Mesenchymal stem cell (in vitro differentiated cells and primary cell): ENCODE data around the gene CD86.

Experiments used
- DNase-seq: peaks from one replicate; pipeline ENCODE4 v3.0.0-alpha.2; 2013
- H2AFZ ChIP-seq: one replicate; pipeline ENCODE4 v1.6.1; 2013; ENCODE audit warnings: low read depth, mild to moderate bottlenecking, control low read depth, inconsistent platforms, low read length, moderate library complexity
- H2AK5ac ChIP-seq: 2 replicates; pipeline ENCODE4 v1.6.1; 2013; ENCODE audit warnings: low read length, moderate library complexity, mild to moderate bottlenecking, inconsistent platforms; ENCODE audit not compliant: severe bottlenecking
- H2BK120ac ChIP-seq: one replicate; pipeline ENCODE4 v1.6.1; 2013; ENCODE audit warnings: low read depth, mild to moderate bottlenecking, inconsistent platforms, low read length, moderate library complexity
- H2BK12ac ChIP-seq, 2 experiments: one replicate each; pipeline ENCODE4 v1.6.1; 2013; ENCODE audit warnings: inconsistent platforms in 2 of 2, low read length in 2 of 2, mild to moderate bottlenecking in 2 of 2, moderate library complexity in 2 of 2, control low read depth in 1 of 2
- H2BK15ac ChIP-seq: one replicate; pipeline ENCODE4 v1.6.1; 2013; ENCODE audit warnings: mild to moderate bottlenecking, low read depth, inconsistent platforms; ENCODE audit not compliant: poor library complexity, severe bottlenecking
- H2BK5ac ChIP-seq: 2 replicates; pipeline ENCODE4 v1.6.1; 2013; ENCODE audit warnings: low read depth, mild to moderate bottlenecking, low read length, control low read depth, inconsistent platforms; ENCODE audit not compliant: poor library complexity, severe bottlenecking
- H3K14ac ChIP-seq, 2 experiments: one replicate each; pipeline ENCODE4 v1.6.1; 2013; ENCODE audit warnings: inconsistent platforms in 2 of 2, low read length in 2 of 2, control low read depth in 1 of 2, mild to moderate bottlenecking in 1 of 2, moderate library complexity in 1 of 2
- H3K18ac ChIP-seq, 2 experiments: one replicate each; pipeline ENCODE4 v1.6.1; 2013; ENCODE audit warnings: inconsistent platforms in 2 of 2, low read length in 2 of 2, control low read depth in 1 of 2, low read depth in 1 of 2, mild to moderate bottlenecking in 1 of 2
- H3K23ac ChIP-seq, 2 experiments: one replicate each; pipeline ENCODE4 v1.6.1; 2013; ENCODE audit warnings: inconsistent platforms in 2 of 2, low read length in 2 of 2, mild to moderate bottlenecking in 2 of 2, moderate library complexity in 2 of 2, control low read depth in 1 of 2
- H3K27ac ChIP-seq: 2 replicates; pipeline ENCODE4 v1.5.1; 2013; ENCODE audit warnings: mild to moderate bottlenecking, moderate library complexity, low read length, control low read depth, inconsistent platforms; ENCODE audit not compliant: poor library complexity, severe bottlenecking
- H3K27me3 ChIP-seq, 2 experiments: 2 replicates each; pipeline versions ENCODE4 v1.6.1 to v1.7.0; 2013; ENCODE audit warnings: low read length in 2 of 2, mild to moderate bottlenecking in 2 of 2, moderate library complexity in 2 of 2, control low read depth in 1 of 2, inconsistent platforms in 1 of 2; ENCODE audit not compliant: control insufficient read depth in 1 of 2, insufficient read depth in 1 of 2
- H3K36me3 ChIP-seq, 2 experiments: 2 replicates each; pipeline versions ENCODE4 v1.6.1 to v1.7.0; 2013; ENCODE audit warnings: low read length in 2 of 2, control low read depth in 1 of 2, inconsistent platforms in 1 of 2, low read depth in 1 of 2, mild to moderate bottlenecking in 1 of 2; ENCODE audit not compliant: insufficient read depth in 2 of 2, control insufficient read depth in 1 of 2
- H3K4ac ChIP-seq, 2 experiments: one replicate each; pipeline ENCODE4 v1.6.1; 2013; ENCODE audit warnings: inconsistent platforms in 2 of 2, low read length in 2 of 2, mild to moderate bottlenecking in 2 of 2, moderate library complexity in 2 of 2, control low read depth in 1 of 2, low read depth in 1 of 2
- H3K4me1 ChIP-seq: 2 replicates; pipeline ENCODE4 v1.6.1; 2013; ENCODE audit warnings: low read depth, low read length, control low read depth; ENCODE audit not compliant: control insufficient read depth, insufficient read depth
- H3K4me2 ChIP-seq: 2 replicates; pipeline ENCODE4 v1.6.1; 2013; ENCODE audit warnings: low read length, mild to moderate bottlenecking, inconsistent platforms; ENCODE audit not compliant: poor library complexity, severe bottlenecking
- H3K4me3 ChIP-seq, 2 experiments: 2 replicates each; pipeline versions ENCODE4 v1.5.1 to v1.7.0; 2013; ENCODE audit warnings: low read length in 2 of 2, mild to moderate bottlenecking in 2 of 2, control low read depth in 1 of 2, low read depth in 1 of 2; ENCODE audit not compliant: insufficient read depth in 1 of 2
- H3K79me1 ChIP-seq: replicated peaks from 2 replicates; pipeline ENCODE4 v1.6.1; 2013; ENCODE audit warnings: mild to moderate bottlenecking, control low read depth, low read length, inconsistent platforms; ENCODE audit not compliant: poor library complexity, severe bottlenecking
- H3K9ac ChIP-seq: 2 replicates; pipeline ENCODE4 v1.7.0; 2013; ENCODE audit warnings: mild to moderate bottlenecking, low read length, moderate library complexity
- H3K9me3 ChIP-seq: 2 replicates; pipeline ENCODE4 v1.7.0; 2013; ENCODE audit warnings: mild to moderate bottlenecking, low read length; ENCODE audit not compliant: control insufficient read depth
- H4K8ac ChIP-seq: one replicate; pipeline ENCODE4 v1.6.1; 2013; ENCODE audit warnings: inconsistent platforms, mild to moderate bottlenecking, low read length, moderate library complexity
- H4K91ac ChIP-seq: one replicate; pipeline ENCODE4 v1.6.1; 2013; ENCODE audit warnings: mild to moderate bottlenecking, low read length, inconsistent platforms
- WGBS: methylation state at CpG from one replicate; pipeline ENCODE4 v1.1.7; 2013; ENCODE audit warnings: mixed read lengths; 5-methylcytosine and 5-hydroxymethylcytosine counted together

CD86 gene

DNA sequence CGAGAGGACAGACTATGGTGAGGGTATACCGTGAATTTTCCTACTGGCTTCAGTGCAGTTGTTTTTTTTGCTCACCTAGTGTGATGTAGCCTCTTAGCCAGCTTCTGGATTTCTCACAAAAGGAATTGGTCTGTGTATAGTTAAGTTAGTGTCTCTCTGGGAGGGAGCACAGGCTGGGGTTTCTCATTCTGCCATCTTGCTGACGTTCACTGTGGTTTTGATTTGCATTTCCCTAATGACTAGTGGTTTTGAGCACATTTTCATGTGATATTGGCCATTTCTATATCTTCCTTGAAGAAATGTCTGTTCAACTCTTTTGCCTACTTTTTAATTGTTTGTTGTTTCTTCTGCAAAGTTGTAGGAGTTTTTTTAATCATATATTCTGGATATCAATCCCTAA lies 2.2 kb upstream of the CD86 start:
- DNase-seq, result no peak
- no peak overlapping the region for H4K91ac ChIP-seq
- H2BK120ac ChIP-seq, result no peak overlapping the region
- no peaks in the 10 kb centered on the region for H3K36me3 ChIP-seq
- WGBS, result 85% methylated on average over 3 of the region's 3 CpGs
- no peak overlapping the region for H2BK15ac ChIP-seq
- no peak overlapping the region for H2BK5ac ChIP-seq
- H3K9ac ChIP-seq, result no peak overlapping the region
- H4K8ac ChIP-seq, result no peak overlapping the region
- no peak overlapping the region for H3K4ac ChIP-seq
- no peak overlapping the region for H3K18ac ChIP-seq
- H3K14ac ChIP-seq, result no peak overlapping the region
- no peak overlapping the region for H2BK12ac ChIP-seq
- H3K4me3 ChIP-seq, result no peak overlapping the region
- H3K27ac ChIP-seq, result no peak overlapping the region
- no peaks in the 10 kb centered on the region for H3K27me3 ChIP-seq
- no peaks in the 10 kb centered on the region for H3K4me1 ChIP-seq
- no peak overlapping the region for H3K23ac ChIP-seq
- H3K79me1 ChIP-seq, result no peaks in the 10 kb centered on the region
- no peak overlapping the region for H3K4me2 ChIP-seq
- H2AK5ac ChIP-seq, result no peak overlapping the region
- peaks cover 10% of the 10 kb centered on the region for H3K9me3 ChIP-seq
- H2AFZ ChIP-seq, result no peak overlapping the region

DNA sequence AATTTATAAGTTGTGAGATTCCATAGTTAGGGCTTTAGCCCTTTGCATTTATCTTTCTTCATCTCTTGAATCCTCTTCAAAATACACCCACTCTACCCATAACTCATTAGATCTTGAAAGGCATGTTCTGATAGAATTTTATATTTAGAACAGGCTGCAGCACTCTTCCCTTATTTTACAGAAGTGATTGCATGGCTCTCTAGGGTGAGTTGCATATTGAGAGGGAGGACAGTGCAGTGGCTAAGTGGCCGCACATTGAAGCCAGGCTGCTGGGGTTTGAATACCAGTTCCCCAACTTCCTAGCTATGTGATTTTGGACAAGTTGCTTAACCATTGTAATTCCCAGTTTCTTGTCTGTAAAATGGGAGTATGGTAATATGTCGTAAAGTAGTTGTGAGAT lies 2.5 kb downstream of the CD86 start:
- H3K36me3 ChIP-seq, result no peaks in the 10 kb centered on the region
- WGBS, result 80% methylated on average over 2 of the region's 2 CpGs

DNA sequence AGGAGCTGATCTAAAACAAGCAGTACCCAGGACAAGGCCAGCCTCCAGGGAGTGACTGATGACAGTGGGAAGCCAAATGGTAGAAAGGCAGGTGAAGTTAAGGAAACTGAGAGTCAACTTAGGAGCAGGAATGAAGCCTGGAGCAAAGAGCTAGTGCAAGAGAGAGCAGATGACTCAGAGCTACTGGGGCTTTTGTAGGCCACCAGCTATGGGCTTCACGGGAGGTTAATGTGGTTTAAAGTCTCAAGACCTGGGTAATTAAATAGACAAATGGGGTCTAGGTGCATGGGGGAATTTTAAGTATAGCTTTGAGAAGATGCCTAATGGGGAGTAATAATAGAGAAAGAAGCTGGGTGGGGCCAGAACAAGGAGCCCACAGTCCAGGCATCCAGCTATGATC lies 3.1 kb downstream of the CD86 start:
- no peak overlapping the region for H3K27ac ChIP-seq

More for the DNA sequence above, 2.5 kb downstream of the CD86 start:
- no peak overlapping the region for H4K8ac ChIP-seq
- no peaks in the 10 kb centered on the region for H3K79me1 ChIP-seq
- H3K27me3 ChIP-seq, result peaks cover 0 to 6% of the 10 kb centered on the region in 2 experiments
- no peak overlapping the region for H3K4ac ChIP-seq
- H2BK12ac ChIP-seq, result no peak overlapping the region
- no peak overlapping the region for H3K9ac ChIP-seq
- H3K18ac ChIP-seq, result no peak overlapping the region
- no peak overlapping the region for H3K14ac ChIP-seq
- no peak overlapping the region for H3K27ac ChIP-seq
- no peak overlapping the region for H3K4me2 ChIP-seq
- no peak overlapping the region for H3K23ac ChIP-seq
- DNase-seq, result no peak
- no peak overlapping the region for H2BK120ac ChIP-seq
- H3K4me1 ChIP-seq, result no peaks in the 10 kb centered on the region
- no peak overlapping the region for H2AK5ac ChIP-seq
- H3K4me3 ChIP-seq, result no peak overlapping the region
- H2BK15ac ChIP-seq, result no peak overlapping the region
- H3K9me3 ChIP-seq, result no peaks in the 10 kb centered on the region
- H2AFZ ChIP-seq, result no peak overlapping the region
- no peak overlapping the region for H4K91ac ChIP-seq
- H2BK5ac ChIP-seq, result no peak overlapping the region

GRCh38 chr3:122060040-122060698 lies 5.0 kb downstream of the CD86 start:
- Histone ChIP-seq H3K4me1 (no peaks in the 10 kb centered on the region), H3K79me1 (no peaks in the 10 kb centered on the region)

More for the DNA sequence above, 3.1 kb downstream of the CD86 start:
- Histone ChIP-seq H4K91ac (no peak overlapping the region), H3K14ac (no peak overlapping the region), H2BK12ac (no peak overlapping the region), H3K9me3 (no peaks in the 10 kb centered on the region), H4K8ac (no peak overlapping the region), H2BK120ac (no peak overlapping the region), H3K23ac (no peak overlapping the region), H2AK5ac (no peak overlapping the region), H3K4me2 (no peak overlapping the region), H3K36me3 (no peaks in the 10 kb centered on the region), H3K4me1 (no peaks in the 10 kb centered on the region), H3K18ac (no peak overlapping the region), H3K9ac (no peak overlapping the region), H2AFZ (no peak overlapping the region), H3K4me3 (no peak overlapping the region), H3K4ac (no peak overlapping the region), H3K27me3 (peaks cover 0 to 6% of the 10 kb centered on the region in 2 experiments), H2BK15ac (no peak overlapping the region), H2BK5ac (no peak overlapping the region), H3K79me1 (no peaks in the 10 kb centered on the region)
- no peak for DNase-seq
- 87% methylated on average over 1 of the region's 1 CpG for WGBS

More at GRCh38 chr3:122060040-122060698, 5.0 kb downstream of the CD86 start:
- no peak overlapping the region for H3K4me3 ChIP-seq
- no peaks in the 10 kb centered on the region for H3K9me3 ChIP-seq
- 81% methylated on average over 6 of the region's 6 CpGs for WGBS
- H3K4ac ChIP-seq, result no peak overlapping the region
- H3K9ac ChIP-seq, result no peak overlapping the region
- H3K27ac ChIP-seq, result no peak overlapping the region
- no peak overlapping the region for H2BK120ac ChIP-seq
- no peak overlapping the region for H3K18ac ChIP-seq
- no peak overlapping the region for H3K14ac ChIP-seq
- DNase-seq, result no peak
- no peak overlapping the region for H2BK15ac ChIP-seq
- H2BK5ac ChIP-seq, result no peak overlapping the region
- no peak overlapping the region for H3K4me2 ChIP-seq
- peaks cover 0 to 6% of the 10 kb centered on the region in 2 experiments for H3K27me3 ChIP-seq
- no peak overlapping the region for H2AK5ac ChIP-seq
- H4K91ac ChIP-seq, result no peak overlapping the region
- no peak overlapping the region for H2AFZ ChIP-seq
- H3K23ac ChIP-seq, result no peak overlapping the region
- H4K8ac ChIP-seq, result no peak overlapping the region
- H3K36me3 ChIP-seq, result no peaks in the 10 kb centered on the region
- H2BK12ac ChIP-seq, result no peak overlapping the region
